Measurements from ENCODE around the gene POLR2I. TPM values are rescaled to one million over a fixed set of nuclear protein-coding genes. Genes with fewer than 3 reads are reported as not detected.
A peak's percentile ranks its signal among the peaks of the same experiment; 100 is the strongest.

The POLR2I gene
- total and polyA plus RNA-seq, 9 of the 15 experiments (the other 6 are each of a cell fraction or from before 2014, with no cell fraction given) = 28.0 to 283 (median 123) TPM

GRCh38 chr19:36139473-36140303, 25.0 kb upstream of the POLR2I start, which contains the start of gene CAPNS1 (continued):
- TF ChIP-seq EHMT2 (IDR thresholded peaks at IDR 0.05) (no peak), ZNF830 (CRISPR knock-in tag; IDR thresholded peaks at IDR 0.05) (no peak; the same call in 1 of the 2 replicates), TAF9B (IDR thresholded peaks at IDR 0.05; ENCODE audit: partially characterized antibody) (peak; percentile 80), PPARD (CRISPR knock-in tag; IDR thresholded peaks at IDR 0.05) (no peak), ZBED1 (IDR thresholded peaks at IDR 0.05) (peak; percentile 97), ADNP (tag; IDR thresholded peaks at IDR 0.05) (no peak), ZNF717 (CRISPR knock-in tag; IDR thresholded peaks at IDR 0.05) (no peak), BMI1 (IDR thresholded peaks at IDR 0.05; ENCODE audit: low read length) (no peak)

GRCh38 chr19:36139120-36139472, 24.4 kb upstream of the POLR2I start:
- peaks cover 22% of the 10 kb centered on the region for H3K36me3 ChIP-seq (ENCODE audit: control insufficient read depth, insufficient read depth, low read length)
- in situ Hi-C loops (cut with MboI) (no loop called here), intact Hi-C loops (cut with micrococcal nuclease) (loop anchor here (1.0 to 2.0 kb wide), 2 partner anchors 11 to 24 kb away; partner anchors contain the start of genes POLR2I and TBCB)
- peaks cover 11% of the 10 kb centered on the region for H4K20me1 ChIP-seq (replicated peaks; ENCODE audit: control insufficient read depth, insufficient read depth, low read length)
- peak overlapping the region; percentile 96 for H3K4me2 ChIP-seq (ENCODE audit: insufficient read depth, low read length)
- CTCF ChIA-PET (ENCODE audit: low intra/inter-chr PET ratio) = interaction anchor here (0.6 to 0.7 kb wide), 2 partner anchors 16 to 28 kb away, joined by 3 read pairs; no protein-coding TSS in a partner anchor
- FAIRE-seq = no peak
- POLR2A ChIA-PET = interaction anchor here (0.5 to 2.1 kb wide), 4 partner anchors 9 to 391 kb away, joined by 3 to 9 read pairs (median 4); partner anchors contain the start of gene LIN37
- no peak for DNase-seq (ENCODE audit: extremely low read depth in 1 of 4, low spot score in 3 of 4)
- H3K9me3 ChIP-seq (replicated peaks; ENCODE audit: control insufficient read depth, insufficient read depth, low read depth, low read length) = no peaks in the 10 kb centered on the region
- H3K79me2 ChIP-seq (ENCODE audit: control insufficient read depth, insufficient read depth, low read length) = peaks cover 26% of the 10 kb centered on the region
- 22% methylated on average over 6 of the region's 7 CpGs for WGBS (ENCODE audit: insufficient coverage, low coverage, missing lambda C conversion rate)
- H2AFZ ChIP-seq (ENCODE audit: low read depth, low read length) = peak overlapping the region; percentile 97
- peaks cover 13 to 37% of the 10 kb centered on the region in 2 experiments for H3K4me1 ChIP-seq (replicated peaks in 1 of 2; ENCODE audit: control insufficient read depth in 2 of 2, insufficient read depth in 2 of 2, low read length in 2 of 2)
- H3K9ac ChIP-seq (ENCODE audit: insufficient read depth in 1 of 2, low read depth in 2 of 2, low read length in 2 of 2) = peak overlapping the region; percentile 98 to 99
- H3K27me3 ChIP-seq (ENCODE audit: control insufficient read depth in 2 of 2, insufficient read depth in 2 of 2, low read length in 2 of 2) = no peaks in the 10 kb centered on the region
- ATAC-seq = no peak
- BruUV-seq (replicated peaks) = no TSS peak
- H3K4me3 ChIP-seq = peak overlapping the region; percentile 95
- peaks cover 8% of the 10 kb centered on the region for H3K9me1 ChIP-seq (ENCODE audit: control insufficient read depth, insufficient read depth, low read length)
- H3K27ac ChIP-seq (ENCODE audit: extremely low read depth, low read depth, low read length) = peak overlapping the region; percentile 99
- TF ChIP-seq NKRF (IDR thresholded peaks at IDR 0.05; ENCODE audit: borderline replicate concordance) = no peak
- TF ChIP-seq EGR1 (conservative IDR thresholded peaks at IDR 0.05) = no peak
- TF ChIP-seq HNRNPLL (IDR thresholded peaks at IDR 0.05; ENCODE audit: low read depth, low read length, poor library complexity, severe bottlenecking) = peak; percentile 9
- no peak for TF ChIP-seq ZNF830 (CRISPR knock-in tag; IDR thresholded peaks at IDR 0.05)
- TF ChIP-seq TAL1 (IDR thresholded peaks at IDR 0.05) = no peak
- no peak for TF ChIP-seq HMG20A (CRISPR knock-in tag; conservative IDR thresholded peaks at IDR 0.05)
- TF ChIP-seq USF1 (CRISPR knock-in tag; IDR thresholded peaks at IDR 0.05) = no peak
- no peak for TF ChIP-seq ZBTB49 (CRISPR knock-in tag; IDR thresholded peaks at IDR 0.05; ENCODE audit: borderline replicate concordance)

All from K562 (cell line).